ENCODE data around the gene FAR2. TPM values are rescaled to one million over a fixed set of nuclear protein-coding genes. Genes with fewer than 3 reads are reported as not detected.
A peak's percentile ranks its signal among the peaks of the same experiment; 100 is the strongest.
"Not testable (repeated sequence)": the region's sequence is repeated elsewhere in the genome, so short reads cannot be mapped to it uniquely, and the experiment has no call there.

FAR2 gene
- total RNA-seq, 2 donors from 2014 or later: 42.5 to 96.7 TPM

DNA sequence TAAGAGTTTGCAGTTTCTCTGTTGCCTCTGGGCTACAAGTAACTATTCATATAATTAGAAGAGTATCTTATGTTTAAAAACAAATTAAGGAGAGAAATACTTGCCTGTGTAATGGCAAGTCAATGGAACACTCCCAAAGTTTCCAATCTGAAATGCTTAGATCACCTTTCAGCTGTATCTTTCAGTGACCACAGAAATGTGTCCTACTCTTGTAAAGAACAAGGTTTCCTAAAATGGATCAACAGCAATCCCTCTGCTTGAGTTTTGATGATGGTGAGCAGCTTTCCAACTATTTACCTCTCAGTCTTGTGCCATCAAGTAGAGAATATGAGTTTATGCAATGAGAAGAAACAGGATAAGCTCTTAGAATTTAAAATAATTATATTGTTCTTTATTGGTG is 139.0 kb downstream of the FAR2 start:
- Histone ChIP-seq H3K27ac (ENCODE audit: low read depth, low read length) (no peak overlapping the region), H3K9ac (ENCODE audit: extremely low read depth, low read length, poor library complexity, severe bottlenecking) (no peak overlapping the region), H3K27me3 (ENCODE audit: control insufficient read depth, insufficient read depth, low read length, poor library complexity, severe bottlenecking) (no peaks in the 10 kb centered on the region), H3K36me3 (ENCODE audit: control insufficient read depth, insufficient read depth, low read length) (no peaks in the 10 kb centered on the region), H3K4me3 (ENCODE audit: low read length) (no peak overlapping the region), H3K4me1 (ENCODE audit: control insufficient read depth, insufficient read depth, low read length) (peaks cover 2% of the 10 kb centered on the region), H3K9me3 (ENCODE audit: control insufficient read depth, low read length) (peaks cover 22% of the 10 kb centered on the region)
- H3K9me3 Mint-ChIP-seq: peaks cover 25% of the 10 kb centered on the region
- H3K27ac Mint-ChIP-seq: peak overlapping the region; percentile 53
- no peaks in the 10 kb centered on the region for H3K27me3 Mint-ChIP-seq (ENCODE audit: insufficient read depth)
- TF ChIP-seq CTCF (conservative IDR thresholded peaks at IDR 0.05): no peak
- DNase-seq: no peak
- peaks cover 12% of the 10 kb centered on the region for H3K4me1 Mint-ChIP-seq
- H3K36me3 Mint-ChIP-seq (ENCODE audit: low read depth): peaks cover 39% of the 10 kb centered on the region
- H3K4me3 Mint-ChIP-seq: no peak overlapping the region

DNA sequence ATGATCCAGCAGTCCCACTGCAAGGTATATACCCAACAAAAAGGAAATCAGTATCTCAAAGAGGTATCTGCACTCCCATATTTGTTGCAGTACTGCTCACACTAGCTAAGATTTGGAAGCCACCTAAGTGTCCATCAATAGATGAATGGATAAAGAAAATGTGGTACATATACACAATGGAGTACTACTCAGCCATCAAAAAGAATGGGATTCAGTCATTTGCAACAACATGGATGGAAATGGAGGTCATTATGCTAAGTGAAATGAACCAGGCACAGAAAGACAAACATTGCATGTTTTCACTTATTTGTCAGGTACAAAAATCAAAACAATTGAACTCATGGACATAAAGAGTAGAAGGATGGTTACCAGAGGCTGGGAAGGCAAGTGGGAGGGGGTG is 141.4 kb downstream of the FAR2 start:
- not testable (repeated sequence) for H3K27ac Mint-ChIP-seq; H3K4me3 Mint-ChIP-seq; H3K9ac ChIP-seq (ENCODE audit: extremely low read depth, low read length, poor library complexity, severe bottlenecking); H3K4me1 ChIP-seq (ENCODE audit: control insufficient read depth, insufficient read depth, low read length); H3K27me3 Mint-ChIP-seq (ENCODE audit: insufficient read depth); H3K27me3 ChIP-seq (ENCODE audit: control insufficient read depth, insufficient read depth, low read length, poor library complexity, severe bottlenecking); H3K4me3 ChIP-seq (ENCODE audit: low read length); H3K36me3 ChIP-seq (ENCODE audit: control insufficient read depth, insufficient read depth, low read length); H3K27ac ChIP-seq (ENCODE audit: low read depth, low read length); DNase-seq
- peaks cover 30% of the 10 kb centered on the region for H3K36me3 Mint-ChIP-seq (ENCODE audit: low read depth)
- peaks cover 24% of the 10 kb centered on the region for H3K9me3 Mint-ChIP-seq
- H3K4me1 Mint-ChIP-seq: peaks cover 12% of the 10 kb centered on the region
- H3K9me3 ChIP-seq (ENCODE audit: control insufficient read depth, low read length): peaks cover 22% of the 10 kb centered on the region

- DNase-seq: no peak
- peaks cover 12% of the 10 kb centered on the region for H3K4me1 Mint-ChIP-seq
- Histone ChIP-seq H3K4me3 (ENCODE audit: low read length) (no peak overlapping the region), H3K36me3 (ENCODE audit: control insufficient read depth, insufficient read depth, low read length) (no peaks in the 10 kb centered on the region), H3K4me1 (ENCODE audit: control insufficient read depth, insufficient read depth, low read length) (peaks cover 2% of the 10 kb centered on the region), H3K27me3 (ENCODE audit: control insufficient read depth, insufficient read depth, low read length, poor library complexity, severe bottlenecking) (no peaks in the 10 kb centered on the region), H3K27ac (ENCODE audit: low read depth, low read length) (no peak overlapping the region), H3K9me3 (ENCODE audit: control insufficient read depth, low read length) (peaks cover 22% of the 10 kb centered on the region), H3K9ac (ENCODE audit: extremely low read depth, low read length, poor library complexity, severe bottlenecking) (no peak overlapping the region)
- peaks cover 24% of the 10 kb centered on the region for H3K9me3 Mint-ChIP-seq
- WGBS, 2 experiments (ENCODE audit: insufficient coverage in 1 of 2, insufficient read length in 1 of 2): 92 to 100% methylated on average over 2 to 3 of the region's 3 CpGs
- H3K36me3 Mint-ChIP-seq (ENCODE audit: low read depth): peaks cover 27% of the 10 kb centered on the region
- no peaks in the 10 kb centered on the region for H3K27me3 Mint-ChIP-seq (ENCODE audit: insufficient read depth)
- H3K4me3 Mint-ChIP-seq: no peak overlapping the region
- TF ChIP-seq CTCF (conservative IDR thresholded peaks at IDR 0.05): no peak
- H3K27ac Mint-ChIP-seq: no peak overlapping the region
Observed at GRCh38 chr12:29291226-29291625, 142.1 kb downstream of the FAR2 start.

DNA sequence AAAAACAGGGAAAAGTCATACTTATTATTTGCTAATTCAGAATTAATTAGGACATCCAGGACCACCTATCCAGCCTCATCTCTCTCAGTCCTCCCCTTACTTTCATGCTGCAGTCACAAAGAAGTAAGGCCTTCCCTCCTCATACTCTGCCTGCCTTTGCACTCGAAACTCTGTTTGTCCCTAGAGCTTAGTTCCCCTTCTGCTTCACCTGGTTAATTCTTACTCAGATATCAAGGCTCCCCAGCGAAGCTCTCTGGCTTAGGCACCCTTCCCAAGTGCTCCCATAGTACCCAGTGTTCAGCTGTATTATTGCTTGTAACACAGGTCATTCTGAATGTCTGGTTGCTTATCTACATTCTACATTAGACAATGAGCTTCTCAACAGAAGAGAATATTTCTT is 150.6 kb downstream of the FAR2 start:
- no peak overlapping the region for H3K4me3 Mint-ChIP-seq
- Histone ChIP-seq H3K27me3 (ENCODE audit: control insufficient read depth, insufficient read depth, low read length, poor library complexity, severe bottlenecking) (no peaks in the 10 kb centered on the region), H3K27ac (ENCODE audit: low read depth, low read length) (no peak overlapping the region), H3K36me3 (ENCODE audit: control insufficient read depth, insufficient read depth, low read length) (no peaks in the 10 kb centered on the region), H3K9ac (ENCODE audit: extremely low read depth, low read length, poor library complexity, severe bottlenecking) (no peak overlapping the region), H3K9me3 (ENCODE audit: control insufficient read depth, low read length) (no peaks in the 10 kb centered on the region), H3K4me1 (ENCODE audit: control insufficient read depth, insufficient read depth, low read length) (no peaks in the 10 kb centered on the region), H3K4me3 (ENCODE audit: low read length) (no peak overlapping the region)
- H3K27me3 Mint-ChIP-seq (ENCODE audit: insufficient read depth): no peaks in the 10 kb centered on the region
- WGBS, 2 experiments (ENCODE audit: insufficient coverage in 1 of 2, insufficient read length in 1 of 2): 89 to 100% methylated on average over 1 to 2 of the region's 2 CpGs
- no peak overlapping the region for H3K27ac Mint-ChIP-seq
- no peaks in the 10 kb centered on the region for H3K9me3 Mint-ChIP-seq
- H3K4me1 Mint-ChIP-seq: peaks cover 14% of the 10 kb centered on the region
- TF ChIP-seq CTCF (conservative IDR thresholded peaks at IDR 0.05): no peak
- no peak for DNase-seq
- H3K36me3 Mint-ChIP-seq (ENCODE audit: low read depth): peaks cover 14% of the 10 kb centered on the region
